ENCODE data around the gene KCNE3.

DNA sequence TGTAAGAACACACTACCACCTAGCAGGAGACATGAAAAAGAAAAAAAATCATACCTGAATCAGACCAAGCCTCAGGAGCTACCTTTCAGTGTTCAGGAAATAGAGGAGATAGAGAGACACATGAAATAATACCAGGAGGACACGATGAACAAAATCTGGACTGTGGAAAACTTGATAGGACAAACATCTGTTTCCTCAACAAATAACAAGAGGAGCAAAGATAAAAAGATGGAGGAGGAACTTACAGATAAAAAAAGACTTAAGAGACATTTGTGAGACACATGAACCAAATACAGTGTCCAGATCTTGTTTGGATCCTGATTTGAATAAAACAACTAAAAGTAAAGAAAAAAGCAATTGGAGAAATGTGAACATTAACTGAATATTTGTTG lies 12.4 kb upstream of the KCNE3 start:
- TF ChIP-seq, protein P1, sequence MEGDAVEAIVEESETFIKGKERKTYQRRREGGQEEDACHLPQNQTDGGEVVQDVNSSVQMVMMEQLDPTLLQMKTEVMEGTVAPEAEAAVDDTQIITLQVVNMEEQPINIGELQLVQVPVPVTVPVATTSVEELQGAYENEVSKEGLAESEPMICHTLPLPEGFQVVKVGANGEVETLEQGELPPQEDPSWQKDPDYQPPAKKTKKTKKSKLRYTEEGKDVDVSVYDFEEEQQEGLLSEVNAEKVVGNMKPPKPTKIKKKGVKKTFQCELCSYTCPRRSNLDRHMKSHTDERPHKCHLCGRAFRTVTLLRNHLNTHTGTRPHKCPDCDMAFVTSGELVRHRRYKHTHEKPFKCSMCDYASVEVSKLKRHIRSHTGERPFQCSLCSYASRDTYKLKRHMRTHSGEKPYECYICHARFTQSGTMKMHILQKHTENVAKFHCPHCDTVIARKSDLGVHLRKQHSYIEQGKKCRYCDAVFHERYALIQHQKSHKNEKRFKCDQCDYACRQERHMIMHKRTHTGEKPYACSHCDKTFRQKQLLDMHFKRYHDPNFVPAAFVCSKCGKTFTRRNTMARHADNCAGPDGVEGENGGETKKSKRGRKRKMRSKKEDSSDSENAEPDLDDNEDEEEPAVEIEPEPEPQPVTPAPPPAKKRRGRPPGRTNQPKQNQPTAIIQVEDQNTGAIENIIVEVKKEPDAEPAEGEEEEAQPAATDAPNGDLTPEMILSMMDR (IDR thresholded peaks at IDR 0.05; ENCODE audit: low read length), result no peak
- no peak for TF ChIP-seq EZH2 (IDR thresholded peaks at IDR 0.05; ENCODE audit: borderline replicate concordance, low read length)
